DOHH2 (cell line): Measurements from ENCODE around the gene ZSCAN2.

ENCODE experiments used
- H3F3A ChIP-seq: fragments of 200-600 bp; sonication (generic), shearing (Covaris generic); 2 replicates; pipeline ENCODE4 v1.6.0; 2016; ENCODE audit warnings: antibody characterized with exemption, mild to moderate bottlenecking; ENCODE audit not compliant: control insufficient read depth, insufficient read depth
- H3K27ac ChIP-seq: fragments of 200-600 bp; sonication (generic); 2 replicates; pipeline ENCODE4 v1.5.1; 2014; ENCODE audit warnings: low read depth, mild to moderate bottlenecking, low read length, moderate library complexity
- H3K27me3 ChIP-seq: fragments of 200-600 bp; sonication (generic); 2 replicates; pipeline ENCODE4 v1.6.1; 2014; ENCODE audit warnings: mild to moderate bottlenecking, low read length, mixed read lengths; ENCODE audit not compliant: control insufficient read depth
- H3K36me3 ChIP-seq: fragments of 200-600 bp; sonication (generic); 2 replicates; pipeline ENCODE4 v1.6.1; 2014; ENCODE audit warnings: mild to moderate bottlenecking, low read length, moderate library complexity, mixed read lengths; ENCODE audit not compliant: control insufficient read depth
- H3K4me1 ChIP-seq: fragments of 200-600 bp; sonication (generic); 2 replicates; pipeline ENCODE4 v1.6.1; 2014; ENCODE audit warnings: mild to moderate bottlenecking, low read length, mixed read lengths; ENCODE audit not compliant: control insufficient read depth
- H3K4me2 ChIP-seq: fragments of 200-600 bp; sonication (generic); 2 replicates; pipeline ENCODE4 v1.6.0; 2014; ENCODE audit warnings: mild to moderate bottlenecking, low read length, moderate library complexity
- H3K4me3 ChIP-seq: fragments of 200-600 bp; sonication (generic); 2 replicates; pipeline ENCODE4 v1.5.1; 2014; ENCODE audit warnings: mild to moderate bottlenecking, low read length, mixed read lengths
- H3K79me2 ChIP-seq: fragments of 200-600 bp; sonication (generic); 2 replicates; pipeline ENCODE4 v1.6.1; 2014; ENCODE audit warnings: mild to moderate bottlenecking, low read length, mixed read lengths; ENCODE audit not compliant: control insufficient read depth
- H3K9me2 ChIP-seq: fragments of 200-600 bp; sonication (generic); replicated peaks from 2 replicates; pipeline ENCODE4 v1.6.1; 2014; ENCODE audit warnings: mild to moderate bottlenecking, low read length, mixed read lengths; ENCODE audit not compliant: control insufficient read depth
- H3K9me3 ChIP-seq: fragments of 200-600 bp; sonication (generic); 2 replicates; pipeline ENCODE4 v1.6.1; 2014; ENCODE audit warnings: antibody characterized with exemption, low read length, mixed read lengths; ENCODE audit not compliant: control insufficient read depth, insufficient read depth
- H4K20me1 ChIP-seq: fragments of 200-600 bp; sonication (generic); 2 replicates; pipeline ENCODE4 v1.6.0; 2014; ENCODE audit warnings: low read depth, mild to moderate bottlenecking, antibody characterized with exemption, low read length, moderate library complexity; ENCODE audit not compliant: control insufficient read depth, insufficient read depth
- CTCF ChIP-seq: fragments of 200-600 bp; sonication (generic); IDR thresholded peaks from one replicate; pipeline ENCODE4 v1.5.1; 2014; ENCODE audit warnings: antibody characterized with exemption, mild to moderate bottlenecking, low read depth, low read length; ENCODE audit not compliant: poor library complexity, severe bottlenecking
- EZH2phosphoT487 ChIP-seq: fragments of 200-600 bp; sonication (generic); IDR thresholded peaks from 2 replicates; pipeline ENCODE4 v1.6.1; 2017; ENCODE audit warnings: borderline replicate concordance, mild to moderate bottlenecking, antibody characterized with exemption, low read length, moderate library complexity, mixed read lengths

Gene ZSCAN2

GRCh38 chr15:84594617-84595290, 6.1 kb upstream of the ZSCAN2 start:
- no peak overlapping the region for H3K27ac ChIP-seq
- H3K79me2 ChIP-seq = no peaks in the 10 kb centered on the region
- H3K4me2 ChIP-seq = no peak overlapping the region
- no peaks in the 10 kb centered on the region for H3K9me2 ChIP-seq
- 0 out of 2 replicates have a peak, but pooled peaks cover 2% of the 10 kb centered on the region for H3F3A ChIP-seq
- no peak for TF ChIP-seq CTCF
- no peak for TF ChIP-seq EZH2phosphoT487
- no peaks in the 10 kb centered on the region for H4K20me1 ChIP-seq
- peaks cover 4% of the 10 kb centered on the region; the same call in 1 of the 2 replicates for H3K27me3 ChIP-seq
- no peaks in the 10 kb centered on the region for H3K36me3 ChIP-seq
- no peaks in the 10 kb centered on the region for H3K9me3 ChIP-seq
- no peak overlapping the region for H3K4me3 ChIP-seq
- H3K4me1 ChIP-seq = peaks cover 21% of the 10 kb centered on the region

GRCh38 chr15:84595660-84596059, 5.1 kb upstream of the ZSCAN2 start:
- TF ChIP-seq CTCF (no peak), EZH2phosphoT487 (no peak)
- Histone ChIP-seq H3K9me3 (no peaks in the 10 kb centered on the region), H3K36me3 (no peaks in the 10 kb centered on the region), H3K79me2 (no peaks in the 10 kb centered on the region), H3K4me1 (peaks cover 28% of the 10 kb centered on the region), H3K4me2 (no peak overlapping the region), H4K20me1 (no peaks in the 10 kb centered on the region), H3F3A (0 out of 2 replicates have a peak, but pooled peaks cover 2% of the 10 kb centered on the region), H3K27ac (no peak overlapping the region), H3K27me3 (peaks cover 4% of the 10 kb centered on the region; the same call in 1 of the 2 replicates), H3K4me3 (no peak overlapping the region), H3K9me2 (no peaks in the 10 kb centered on the region)

- no peaks in the 10 kb centered on the region for H4K20me1 ChIP-seq
- H3K36me3 ChIP-seq = no peaks in the 10 kb centered on the region
- peaks cover 6% of the 10 kb centered on the region; the same call in 1 of the 2 replicates for H3K79me2 ChIP-seq
- no peaks in the 10 kb centered on the region for H3K9me2 ChIP-seq
- H3K4me1 ChIP-seq = peaks cover 33% of the 10 kb centered on the region
- H3K27me3 ChIP-seq = peaks cover 4% of the 10 kb centered on the region; the same call in 1 of the 2 replicates
- H3F3A ChIP-seq = 0 out of 2 replicates have a peak, but pooled peaks cover 2% of the 10 kb centered on the region
- H3K4me3 ChIP-seq = no peak overlapping the region
- H3K9me3 ChIP-seq = no peaks in the 10 kb centered on the region
- TF ChIP-seq EZH2phosphoT487 (no peak), CTCF (no peak)
- H3K4me2 ChIP-seq = no peak overlapping the region
- no peak overlapping the region for H3K27ac ChIP-seq
These were observed 3.5 kb upstream of the ZSCAN2 start for GRCh38 chr15:84597296-84597695.
